ENCODE results near the gene ETNK1. TPM values are rescaled to one million over a fixed set of nuclear protein-coding genes. Genes with fewer than 3 reads are reported as not detected.

Gene ETNK1
- total RNA-seq, 1 donor from 2014 or later = 35.4 TPM

DNA sequence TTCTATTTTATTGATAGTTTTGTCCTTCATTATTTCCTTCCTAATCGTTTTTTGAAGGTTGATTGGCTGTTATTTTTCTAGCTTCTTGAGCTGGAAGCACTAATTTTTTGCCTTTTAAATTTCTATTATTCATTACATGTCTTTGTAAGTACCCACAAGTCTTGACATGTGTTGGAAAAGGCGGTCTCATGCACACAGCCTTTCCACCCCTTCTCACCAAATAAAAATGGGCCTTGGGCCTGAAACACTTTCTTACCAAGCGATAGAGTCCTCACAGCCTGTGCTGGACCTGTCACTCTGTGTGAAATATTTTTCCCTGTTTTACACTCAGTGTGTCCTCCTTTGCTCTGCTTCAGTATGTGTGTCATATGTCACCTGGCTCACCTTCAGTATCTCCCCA is 9.9 kb downstream of the ETNK1 start:
- no peak for DNase-seq (ENCODE audit: low spot score)

DNA sequence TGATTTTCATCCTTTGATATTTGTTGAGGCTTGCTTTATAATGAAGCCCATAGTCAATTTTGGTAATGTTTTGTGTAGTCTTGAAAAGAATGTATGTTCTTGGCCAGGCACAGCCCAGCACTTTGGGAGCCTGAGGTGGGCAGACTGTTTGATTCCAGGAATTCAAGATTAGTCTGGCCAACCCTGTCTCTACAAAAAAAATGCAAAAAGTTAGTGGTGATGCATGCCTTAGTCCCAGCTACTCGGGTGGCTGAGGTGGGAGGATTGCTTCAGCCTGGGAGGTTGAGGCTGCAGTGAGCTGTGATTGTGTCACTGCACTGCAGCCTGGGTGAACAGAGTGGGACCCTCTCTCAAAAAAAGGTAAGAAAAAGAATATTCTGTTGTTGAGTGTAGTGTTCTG is 10.8 kb downstream of the ETNK1 start:
- no peak for DNase-seq (ENCODE audit: low spot score)

DNA sequence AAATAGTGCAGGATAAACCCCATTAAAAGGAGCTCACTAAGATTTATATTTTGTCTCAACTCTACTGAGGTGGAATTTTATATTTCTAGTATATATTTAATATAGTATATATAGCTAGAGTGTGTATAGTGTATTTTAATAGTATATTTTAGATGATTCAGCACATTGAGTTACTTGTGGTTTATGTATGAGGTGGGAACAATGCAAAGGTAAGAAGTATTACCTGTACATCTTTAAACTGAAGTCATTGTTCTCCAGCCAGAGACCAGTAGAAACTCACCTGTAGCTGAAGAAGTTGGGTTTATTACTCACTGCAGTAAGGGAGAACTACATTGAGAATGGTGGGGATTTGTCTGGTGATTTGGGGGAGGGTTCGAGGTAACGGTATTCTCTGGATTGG is 15.9 kb downstream of the ETNK1 start:
- DNase-seq (ENCODE audit: low spot score) = no peak

DNA sequence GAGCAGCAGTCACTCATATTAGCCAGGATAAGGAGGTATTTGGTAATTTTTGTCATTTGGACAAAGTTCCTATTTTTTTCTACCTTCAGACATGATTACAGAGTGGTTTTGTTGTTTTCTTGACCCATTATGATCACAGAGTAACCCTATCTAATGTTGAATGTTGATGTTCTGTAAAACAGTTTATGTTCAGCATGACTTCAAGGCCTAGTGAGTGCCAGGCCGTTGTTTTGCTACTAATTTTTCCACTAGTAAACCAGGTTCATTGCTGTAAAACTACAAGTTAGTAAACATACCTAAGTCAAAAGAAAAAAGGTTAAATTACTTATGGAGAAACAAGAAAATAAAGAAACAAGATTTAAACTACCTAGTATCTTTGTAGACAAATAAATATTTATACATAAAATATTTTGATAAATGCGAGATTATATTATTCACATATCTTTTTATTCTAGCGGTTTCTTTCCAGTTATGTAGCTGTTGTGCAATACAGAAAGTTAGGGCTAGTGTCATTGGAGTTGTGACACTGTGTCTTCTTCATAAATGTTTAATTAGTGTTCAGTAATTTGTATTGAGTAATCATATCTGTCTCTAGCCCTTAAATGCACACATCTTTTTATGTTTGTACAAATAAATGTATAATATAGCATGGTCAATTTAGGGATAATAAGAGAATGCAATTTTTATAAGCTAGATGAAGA is 16.5 kb downstream of the ETNK1 start:
- DNase-seq (ENCODE audit: low spot score) = no peak

DNA sequence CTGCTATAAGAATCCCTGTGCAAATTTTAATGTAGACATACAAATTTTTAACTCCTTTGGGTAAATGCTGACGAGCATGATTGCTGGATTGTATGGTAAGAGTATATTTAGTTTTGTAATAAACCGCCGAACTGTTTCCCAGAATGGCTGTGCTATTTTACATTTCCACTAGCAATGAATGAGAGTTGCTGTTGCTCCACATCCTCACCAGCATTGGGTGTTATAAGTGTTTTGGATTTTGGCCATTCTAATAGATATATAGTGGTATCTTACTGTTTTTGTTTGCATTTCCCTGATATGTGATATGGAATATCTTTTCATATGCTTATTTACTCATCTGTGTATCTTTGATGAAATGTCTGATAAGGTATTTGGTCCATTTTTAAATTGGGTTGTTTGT is 23.7 kb downstream of the ETNK1 start:
- DNase-seq (ENCODE audit: low spot score) = no peak

DNA sequence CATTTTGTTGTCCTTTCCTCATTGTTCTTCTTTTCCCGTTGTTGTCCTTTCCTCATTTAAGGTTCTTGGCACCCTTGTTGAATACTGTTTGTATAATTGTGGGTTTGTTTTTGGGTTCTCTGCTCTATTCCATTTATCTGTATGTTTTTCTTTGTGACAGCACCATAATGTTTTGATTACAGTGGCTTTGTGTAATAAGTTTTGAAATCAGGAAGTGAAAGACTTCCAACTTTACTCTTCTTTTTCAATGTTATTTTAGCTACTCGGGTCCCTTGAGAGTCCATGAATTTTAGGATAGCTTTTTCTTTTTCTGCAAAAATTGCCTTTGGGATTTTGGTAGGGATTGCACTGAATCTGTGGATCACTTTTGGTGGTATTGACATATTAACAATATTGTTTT is 28.1 kb downstream of the ETNK1 start:
- no peak for DNase-seq (ENCODE audit: low spot score)

DNA sequence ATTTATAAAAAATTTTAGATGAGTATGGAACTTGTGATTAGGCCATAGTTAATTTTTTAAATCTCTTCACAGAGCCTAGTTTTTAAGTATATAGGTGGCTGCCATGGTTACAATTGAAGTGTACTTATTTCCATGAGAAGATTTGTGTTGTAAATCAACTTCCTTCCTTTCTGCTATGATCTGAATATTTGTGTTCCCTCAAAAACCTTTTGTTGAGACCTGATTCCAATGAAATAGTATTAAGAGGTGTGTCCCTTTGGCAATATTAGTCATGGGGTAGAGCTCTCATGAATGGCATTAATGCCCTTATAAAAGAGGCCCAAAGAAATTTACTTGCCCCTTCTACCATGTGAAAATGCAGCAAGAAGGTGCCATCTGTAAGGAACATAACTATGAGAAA is 28.8 kb downstream of the ETNK1 start:
- DNase-seq (ENCODE audit: low spot score) = no peak

DNA sequence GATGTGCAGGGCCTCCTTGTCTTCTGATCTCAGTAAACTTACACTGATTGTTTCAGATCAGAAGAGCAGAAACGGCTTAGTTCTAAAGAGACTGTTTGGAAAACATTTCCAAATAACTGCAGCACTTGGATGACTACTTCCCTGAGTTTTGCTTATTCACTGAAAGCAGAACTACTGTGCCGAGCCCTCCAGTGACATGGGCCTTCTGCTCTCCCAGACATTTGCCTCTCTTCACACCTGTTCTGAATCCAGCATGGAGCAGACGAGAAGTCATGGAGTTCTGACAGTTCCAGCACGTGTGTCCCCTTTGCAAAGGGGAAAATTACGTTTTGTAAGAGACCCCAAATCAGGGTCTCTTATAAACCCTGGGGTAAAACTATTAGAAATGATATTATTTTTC is 31.4 kb downstream of the ETNK1 start:
- peak; percentile 17 for DNase-seq (ENCODE audit: low spot score)

DNA sequence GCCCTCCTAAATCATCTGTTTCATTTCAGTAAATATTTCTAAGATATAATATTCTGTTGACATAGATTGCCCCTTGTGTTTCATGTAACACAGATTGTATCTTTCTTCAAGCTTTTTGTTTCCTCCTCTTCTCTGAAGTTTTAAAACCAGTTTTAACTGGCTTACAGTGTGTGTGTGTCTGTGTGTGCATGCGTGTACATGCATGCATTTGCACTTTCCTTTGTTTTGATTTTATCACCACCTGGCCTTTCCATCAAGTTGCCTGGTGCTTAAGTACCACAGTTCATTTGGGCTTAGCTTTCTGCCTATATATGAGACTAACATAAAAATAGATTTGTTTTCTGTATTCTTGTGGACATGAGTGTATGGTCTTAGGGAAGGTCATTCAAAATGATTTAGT is 31.9 kb downstream of the ETNK1 start:
- DNase-seq (ENCODE audit: low spot score) = peak; percentile 37

DNA sequence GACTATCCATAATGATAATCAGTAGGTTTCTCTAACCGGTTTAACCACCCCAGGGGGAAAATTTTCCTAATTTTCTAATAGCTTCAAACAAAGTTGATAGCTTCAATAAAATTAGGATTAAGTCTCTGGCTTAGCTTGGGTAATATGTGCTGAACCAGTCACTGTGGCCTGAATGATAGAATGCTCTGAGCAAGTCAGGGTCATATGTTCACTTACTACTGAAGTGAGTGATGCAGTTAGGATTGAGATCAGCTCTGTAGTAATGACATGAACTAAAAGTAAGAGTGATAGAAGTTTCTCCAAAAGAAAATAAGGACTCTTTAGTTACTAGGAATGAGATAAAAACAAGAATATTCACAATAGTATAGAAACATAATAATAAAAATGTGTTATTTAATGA is 32.6 kb downstream of the ETNK1 start:
- no peak for DNase-seq (ENCODE audit: low spot score)

DNA sequence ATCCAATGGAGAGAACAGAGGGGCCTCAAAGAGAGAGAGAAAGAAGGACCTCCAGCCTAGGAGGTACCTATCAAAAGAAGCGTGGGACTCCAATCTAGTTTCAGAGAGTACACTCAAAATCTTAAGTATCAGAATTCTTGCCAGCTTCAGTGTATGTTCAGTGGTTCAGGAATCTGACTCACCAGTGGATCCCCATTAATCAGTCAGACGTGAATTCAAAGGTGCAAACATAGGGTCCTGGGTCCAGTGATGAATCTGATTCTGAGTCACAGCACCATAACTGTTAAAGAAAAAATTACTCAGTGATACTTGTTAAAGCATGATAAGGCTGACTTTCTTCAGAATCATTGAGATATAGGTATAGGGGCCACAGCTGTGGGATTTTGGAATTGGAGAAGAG is 33.2 kb downstream of the ETNK1 start:
- no peak for DNase-seq (ENCODE audit: low spot score)

DNA sequence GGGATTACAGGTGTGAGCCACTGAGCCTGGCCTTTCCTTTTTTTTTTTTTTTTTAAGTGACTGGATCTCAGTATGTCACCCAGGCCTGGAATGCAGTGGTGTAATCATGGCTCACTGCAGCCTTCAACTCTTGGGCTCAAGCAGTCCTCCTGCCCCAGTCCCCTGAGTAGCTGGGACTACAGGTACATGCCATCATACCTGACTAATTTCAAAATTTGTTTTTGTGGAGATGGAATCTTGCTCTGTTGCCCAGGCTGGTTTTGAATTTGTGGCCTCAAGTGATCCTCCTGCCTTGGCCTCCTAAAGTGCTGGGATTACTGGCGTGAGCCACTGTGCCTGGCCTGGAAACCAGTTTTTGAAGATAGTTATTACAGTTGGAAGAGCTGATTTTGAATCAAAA is 37.4 kb downstream of the ETNK1 start:
- no peak for DNase-seq (ENCODE audit: low spot score)

DNA sequence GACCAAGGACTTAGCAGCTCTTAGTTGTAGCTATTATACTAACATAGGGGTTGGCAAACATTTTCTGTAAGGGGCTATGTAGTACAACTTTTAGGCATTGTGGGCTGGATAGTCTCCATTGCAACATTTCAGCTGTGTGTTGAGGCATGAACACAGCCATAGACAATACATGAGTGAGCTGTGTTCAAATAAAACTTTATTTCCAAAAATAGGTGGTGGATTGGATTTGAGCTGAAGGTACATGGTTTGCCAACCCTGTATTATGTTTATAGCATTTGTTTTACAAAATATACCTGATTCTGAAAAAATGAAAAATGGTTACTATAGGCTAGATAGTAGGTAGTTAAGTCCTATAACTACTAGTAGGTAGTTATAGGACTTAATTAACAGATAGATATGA is 40.5 kb downstream of the ETNK1 start:
- no peak for DNase-seq (ENCODE audit: low spot score)

DNA sequence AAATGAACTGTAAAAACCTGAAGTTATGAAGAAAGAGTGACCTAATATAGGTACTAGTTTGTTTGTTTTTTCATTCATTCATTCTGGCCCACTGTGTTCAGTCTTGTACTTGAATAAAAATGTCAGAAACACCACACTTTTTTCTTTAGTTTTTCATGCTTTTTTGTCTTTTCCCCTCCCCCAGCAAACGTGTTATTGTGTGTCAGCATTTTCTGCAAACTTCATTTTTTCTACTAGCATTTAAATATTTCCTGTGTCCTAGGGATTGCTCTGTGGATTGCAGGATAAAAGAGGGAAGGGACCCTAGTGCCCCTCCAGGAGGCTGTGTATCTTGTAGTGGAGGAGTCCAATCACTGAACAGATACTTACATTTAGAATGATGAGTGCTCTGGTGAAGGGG is 42.2 kb downstream of the ETNK1 start:
- no peak for DNase-seq (ENCODE audit: low spot score)

DNA sequence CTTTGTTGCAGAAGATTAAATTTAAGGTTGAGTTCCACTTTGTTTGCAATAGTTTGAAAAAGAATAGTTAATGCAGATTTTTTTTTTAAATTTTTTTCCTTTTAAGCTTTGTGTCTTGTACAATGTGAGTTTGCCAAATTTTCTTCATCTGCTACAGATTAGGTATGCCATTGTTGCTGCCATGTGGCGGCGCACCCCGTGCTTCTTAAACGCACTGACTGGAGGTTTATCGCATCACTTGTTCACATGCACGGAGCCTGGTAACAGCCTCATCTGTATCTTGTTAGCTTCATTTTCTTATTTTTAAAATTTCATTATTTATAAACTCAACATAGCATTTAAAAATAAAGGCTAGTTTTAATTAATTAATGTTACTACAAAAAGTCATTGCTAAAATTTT is 43.5 kb downstream of the ETNK1 start:
- DNase-seq (ENCODE audit: low spot score) = no peak

DNA sequence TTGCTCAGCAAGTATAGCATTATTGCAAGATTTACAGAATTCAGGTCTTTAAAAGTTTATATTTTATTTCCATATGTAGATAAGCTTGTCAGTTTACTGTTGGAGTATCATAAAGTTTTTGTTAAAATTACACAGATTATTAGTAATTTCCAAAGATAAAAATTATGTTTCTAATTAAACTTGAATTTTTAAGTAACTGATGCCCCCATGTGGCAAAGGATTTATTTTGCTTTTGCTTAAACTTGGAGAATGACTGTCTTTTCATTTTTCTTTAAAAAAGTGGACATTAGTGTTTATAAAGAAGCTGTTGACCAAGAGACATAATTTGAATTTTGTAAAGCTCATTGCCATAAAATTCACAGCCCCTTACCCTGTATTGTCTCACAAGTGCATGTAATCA is 45.8 kb downstream of the ETNK1 start:
- DNase-seq (ENCODE audit: low spot score) = no peak

DNA sequence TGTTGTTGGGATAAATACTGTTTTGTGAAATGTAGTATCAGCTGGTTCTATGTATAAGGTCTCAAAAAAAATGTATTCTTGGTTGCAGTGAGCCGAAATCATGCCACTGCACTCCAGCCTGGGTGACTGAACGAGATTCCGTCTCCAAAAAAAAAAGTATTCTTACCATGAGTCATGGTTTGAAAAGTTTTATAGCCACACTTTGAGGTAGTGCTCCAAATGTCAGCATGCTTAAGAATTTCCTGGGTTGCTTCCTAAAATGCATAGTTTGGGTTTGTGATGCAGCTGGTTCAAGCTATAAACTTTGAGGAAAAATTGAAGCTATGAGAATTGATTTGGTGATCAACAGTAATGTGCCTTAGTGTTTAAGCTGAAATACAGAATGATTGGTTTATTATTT is 48.0 kb downstream of the ETNK1 start:
- DNase-seq (ENCODE audit: low spot score) = peak; percentile 30

DNA sequence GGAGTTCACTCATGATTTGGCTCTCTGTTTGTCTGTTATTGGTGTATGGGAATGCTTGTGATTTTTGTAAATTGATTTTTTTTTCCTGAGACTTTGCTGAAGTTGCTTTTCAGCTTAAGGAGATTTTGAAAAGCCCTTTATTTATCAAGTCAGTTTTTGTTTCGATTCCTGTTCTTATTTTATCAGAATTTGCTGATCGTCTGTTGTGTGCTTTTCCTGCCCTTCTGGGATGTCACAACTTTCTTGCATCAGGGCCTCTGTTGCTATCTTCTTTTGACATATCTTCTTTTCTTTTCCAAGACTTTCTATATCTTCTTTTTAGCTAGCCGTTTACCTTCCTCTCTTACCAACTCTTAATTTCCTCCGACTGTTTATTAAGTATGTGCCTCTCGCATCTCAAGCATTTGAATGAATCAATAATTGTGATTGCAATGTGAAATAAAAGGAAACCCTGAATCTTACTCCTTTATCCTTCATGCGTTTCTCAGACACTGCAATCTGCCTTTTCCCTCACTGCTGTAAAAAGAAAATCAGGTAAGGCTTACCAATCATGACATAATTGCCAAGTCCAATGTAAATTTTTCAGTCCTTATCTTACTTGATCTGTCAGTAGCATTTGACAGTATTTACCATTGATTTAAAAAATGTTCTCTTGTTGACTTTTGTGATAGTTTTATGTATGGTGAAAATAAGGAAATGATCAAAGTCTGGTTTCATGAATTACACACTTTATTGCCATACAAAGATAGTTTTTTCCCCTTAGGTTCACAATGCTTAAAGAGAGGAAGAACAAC is 53.0 kb downstream of the ETNK1 start:
- no peak for DNase-seq (ENCODE audit: low spot score)

DNA sequence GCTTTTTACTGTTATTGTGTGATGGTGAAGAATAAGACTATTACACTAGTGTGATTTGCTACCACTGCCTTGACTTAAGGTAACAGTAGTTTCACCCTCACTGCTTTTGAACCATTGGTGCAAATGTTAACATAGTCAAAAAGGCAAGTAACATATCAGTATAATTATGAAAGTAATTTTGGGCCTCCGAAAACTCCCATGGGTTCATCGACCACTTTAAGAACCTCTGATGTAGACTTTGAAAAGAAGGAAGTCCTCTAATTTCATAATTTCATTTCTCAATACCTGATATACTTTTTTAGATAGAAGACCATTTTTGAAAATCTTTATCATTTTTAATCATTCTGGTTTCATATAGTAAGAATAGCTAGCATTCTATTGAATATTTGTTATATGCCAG is 57.7 kb downstream of the ETNK1 start:
- DNase-seq (ENCODE audit: low spot score) = no peak

DNA sequence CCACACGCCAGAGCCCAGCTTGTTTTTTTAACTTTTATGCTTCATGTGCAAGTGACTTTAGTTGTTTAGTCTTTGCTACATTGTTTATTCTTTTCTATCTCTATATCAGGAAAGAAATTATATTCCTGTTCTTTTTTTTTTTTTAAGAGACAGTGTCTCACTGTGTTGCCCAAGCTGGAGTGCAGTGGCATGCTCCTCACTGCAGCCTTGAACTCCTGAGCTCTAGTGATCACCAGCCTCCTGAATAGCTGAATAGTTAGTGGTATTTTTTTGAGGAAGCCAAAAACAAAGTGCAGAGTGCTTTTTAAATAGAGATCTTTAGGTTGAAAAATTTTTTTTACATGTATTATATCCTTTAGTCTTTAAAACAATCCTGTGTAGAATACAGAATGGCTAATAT is 58.2 kb downstream of the ETNK1 start:
- no peak for DNase-seq (ENCODE audit: low spot score)

DNA sequence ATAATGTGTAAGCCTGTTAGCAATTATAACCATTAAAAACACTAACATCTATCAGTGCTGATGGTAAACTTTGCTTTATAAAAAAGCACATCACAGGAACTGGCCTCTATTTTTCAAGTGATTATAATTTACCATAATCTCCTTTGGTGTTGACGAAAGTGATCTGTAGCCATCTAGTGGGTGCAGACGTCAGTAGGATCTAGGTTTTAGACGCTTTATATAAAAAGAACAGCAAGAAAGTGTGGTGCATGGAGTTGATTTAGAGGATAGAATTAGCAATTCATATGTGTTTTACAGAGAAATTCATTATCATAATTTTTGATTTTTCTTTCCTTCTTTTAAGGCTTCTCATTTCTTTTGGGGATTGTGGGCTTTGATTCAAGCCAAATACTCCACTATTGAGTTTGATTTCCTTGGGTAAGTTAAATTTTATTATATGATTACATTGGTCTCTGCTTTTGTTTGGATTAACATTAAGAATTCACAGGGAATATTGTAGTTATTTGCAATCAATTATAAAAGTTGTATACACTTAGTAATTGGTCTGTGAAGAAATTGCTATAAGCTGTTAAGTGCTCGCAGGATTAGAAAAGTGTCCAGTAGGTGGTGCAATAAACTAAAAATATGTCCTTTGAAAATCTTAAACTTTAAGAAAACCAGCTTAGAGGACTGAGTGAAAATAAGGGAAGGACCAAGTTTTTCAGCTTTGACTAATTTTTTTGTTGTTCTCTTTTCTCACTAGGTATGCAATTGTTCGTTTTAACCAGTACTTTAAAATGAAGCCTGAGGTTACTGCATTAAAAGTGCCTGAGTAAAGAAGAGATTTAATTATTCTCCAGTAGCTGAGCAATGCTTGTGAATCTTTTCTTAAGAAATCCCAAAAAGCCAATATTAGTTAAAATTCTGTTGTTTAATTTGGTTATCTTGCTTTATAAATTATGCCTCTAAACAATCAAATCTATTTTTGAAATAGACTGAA is 59.5 kb downstream of the ETNK1 start:
- DNase-seq (ENCODE audit: low spot score) = peak; percentile 59

DNA sequence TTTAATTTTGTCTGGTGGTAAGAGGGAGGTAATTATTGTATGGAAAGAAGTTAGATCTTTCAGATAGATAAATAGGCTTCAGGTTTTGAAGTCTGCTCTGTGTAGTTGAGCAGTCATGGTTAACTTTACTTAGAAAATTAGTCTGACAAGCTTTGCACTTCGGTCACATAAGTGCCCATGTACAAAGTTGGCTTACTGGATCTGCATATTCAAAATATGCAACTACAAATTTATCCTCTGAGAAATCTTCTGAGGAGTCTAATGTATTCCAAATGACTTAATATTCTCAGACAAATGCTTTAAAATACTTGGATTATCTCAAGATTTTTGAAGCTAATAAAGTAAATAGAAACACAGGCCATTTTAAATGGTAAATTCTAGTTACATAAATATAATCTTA is 61.2 kb downstream of the ETNK1 start:
- no peak for DNase-seq (ENCODE audit: low spot score)
